CD4-positive, alpha-beta T cell treated with Interferon alpha-2 for 1 hour (primary cell): ENCODE measurements around the gene UBXN1.
A peak's percentile ranks its signal among the peaks of the same experiment; 100 is the strongest.
"Not testable (repeated sequence)": the region's sequence is repeated elsewhere in the genome, so short reads cannot be mapped to it uniquely, and the experiment has no call there.

Experiments used
- DNase-seq, 2 donors: peaks; one replicate each; pipeline ENCODE4 v3.0.0-alpha.2; 2020 to 2022

UBXN1 gene

GRCh38 chr11:62671236-62671607 is 7.7 kb downstream of the UBXN1 start:
- DNase-seq = peak in 1 of 2 donors; percentile 15

- no peak for DNase-seq
Measured at GRCh38 chr11:62669420-62670161, 9.3 kb downstream of the UBXN1 start.

GRCh38 chr11:62667460-62667859 is 11.4 kb downstream of the UBXN1 start:
- DNase-seq = no peak

GRCh38 chr11:62666259-62666926 is 12.5 kb downstream of the UBXN1 start:
- DNase-seq = no peak

GRCh38 chr11:62665599-62666258 is 13.1 kb downstream of the UBXN1 start:
- DNase-seq = peak; percentile 57 to 69

GRCh38 chr11:62665075-62665598 is 13.7 kb downstream of the UBXN1 start, which contains the start of the genes C11orf98 and CSKMT:
Gene C11orf98, minus strand, starts transcription at chr11:62665210. Its CDS starts 41 bp downstream, at chr11:62665169.
Gene CSKMT, plus strand, starts transcription at chr11:62665312. Its CDS starts 568 bp downstream, at chr11:62665880.
- peak; percentile 93 to 97 for DNase-seq

GRCh38 chr11:62664405-62665074 is 14.3 kb downstream of the UBXN1 start:
- DNase-seq = peak; percentile 59 to 67

- DNase-seq = no peak
Measured at GRCh38 chr11:62656796-62657429, 22.0 kb downstream of the UBXN1 start.

GRCh38 chr11:62654297-62654696 is 24.6 kb downstream of the UBXN1 start:
- no peak for DNase-seq

- peak in 1 of 2 donors; percentile 74 for DNase-seq
Measured at GRCh38 chr11:62652161-62653006, 26.5 kb downstream of the UBXN1 start.

GRCh38 chr11:62650283-62650682 is 28.6 kb downstream of the UBXN1 start:
- not testable (repeated sequence) for DNase-seq

- DNase-seq = no peak
Measured at GRCh38 chr11:62649486-62649885, 29.4 kb downstream of the UBXN1 start.

GRCh38 chr11:62648967-62649364 is 29.9 kb downstream of the UBXN1 start:
- DNase-seq = no peak

GRCh38 chr11:62648185-62648966 is 30.5 kb downstream of the UBXN1 start:
- no peak for DNase-seq

- no peak for DNase-seq
Measured at GRCh38 chr11:62647609-62648005, 31.3 kb downstream of the UBXN1 start.

- DNase-seq = no peak
Measured at GRCh38 chr11:62646825-62647608, 31.9 kb downstream of the UBXN1 start.

GRCh38 chr11:62645946-62646824 is 32.7 kb downstream of the UBXN1 start, which contains the start of gene GANAB:
Gene GANAB, minus strand, starts transcription at chr11:62646613. Its CDS starts 14 bp downstream, at chr11:62646599.
- peak; percentile 98 to 99 for DNase-seq

- DNase-seq = no peak
Measured at GRCh38 chr11:62645671-62645945, 33.3 kb downstream of the UBXN1 start.

- DNase-seq = no peak
Measured at GRCh38 chr11:62644220-62644619, 34.7 kb downstream of the UBXN1 start.
